ENCODE results near the gene EHMT1. TPM values are rescaled to one million over a fixed set of nuclear protein-coding genes. Genes with fewer than 3 reads are reported as not detected.

The EHMT1 gene
- total RNA-seq, 1 experiment from 2014 or later, result 63.9 TPM

- CTCF ChIA-PET, result no interaction called here
- DNase-seq (ENCODE audit: low read depth, low spot score) (no peak), ATAC-seq (no peak)
- Histone ChIP-seq H3K9me3 (ENCODE audit: control insufficient read depth, insufficient read depth, low read depth, low read length) (peaks cover 6% of the 10 kb centered on the region; the same call in 1 of the 2 replicates), H3K27me3 (ENCODE audit: control insufficient read depth, insufficient read depth, low read length) (no peaks in the 10 kb centered on the region), H3K27ac (ENCODE audit: low read length) (no peak overlapping the region), H3K4me1 (ENCODE audit: control insufficient read depth, insufficient read depth, low read length) (no peaks in the 10 kb centered on the region), H3K4me3 (ENCODE audit: low read depth in 2 of 2, low read length in 2 of 2) (no peak overlapping the region), H3K36me3 (ENCODE audit: control insufficient read depth, insufficient read depth, low read length) (no peaks in the 10 kb centered on the region; the same call in 1 of the 2 replicates)
- no peak for TF ChIP-seq CTCF (IDR thresholded peaks at IDR 0.05)
- no peak for TF ChIP-seq POLR2AphosphoS5 (IDR thresholded peaks at IDR 0.05; ENCODE audit: low read depth, low read length)
- TF ChIP-seq SIN3A (IDR thresholded peaks at IDR 0.05; ENCODE audit: borderline replicate concordance, insufficient read depth, low read depth, low read length), result no peak
- no peak for TF ChIP-seq REST (IDR thresholded peaks at IDR 0.05; ENCODE audit: insufficient read depth in 1 of 2, low read depth in 2 of 2, low read length in 1 of 2)
- no peak for TF ChIP-seq TCF7L2 (IDR thresholded peaks at IDR 0.05; ENCODE audit: low read depth, low read length)
- intact Hi-C loops (cut with micrococcal nuclease; ENCODE audit: unreplicated experiment), result no loop called here
- POLR2A ChIA-PET, result no interaction called here
- in situ Hi-C loops (cut with HindIII; ENCODE audit: low pct_unique_long_range_greater_than_20kb, low sequenced_read_pairs), result no loop called here
- no TSS peak for BruUV-seq (replicated peaks)
These were observed 109.9 kb downstream of the EHMT1 start for GRCh38 chr9:137728444-137729311.

- intact Hi-C loops (cut with micrococcal nuclease; ENCODE audit: unreplicated experiment), result no loop called here
- peaks cover 9% of the 10 kb centered on the region; the same call in 1 of the 2 replicates for H3K9me3 ChIP-seq (ENCODE audit: control insufficient read depth, insufficient read depth, low read depth, low read length)
- no peak overlapping the region for H3K27ac ChIP-seq (ENCODE audit: low read length)
- H3K36me3 ChIP-seq (ENCODE audit: control insufficient read depth, insufficient read depth, low read length), result no peaks in the 10 kb centered on the region; the same call in 1 of the 2 replicates
- no peak for DNase-seq (ENCODE audit: low read depth, low spot score)
- no peaks in the 10 kb centered on the region for H3K4me1 ChIP-seq (ENCODE audit: control insufficient read depth, insufficient read depth, low read length)
- ChIA-PET CTCF (no interaction called here), POLR2A (no interaction called here)
- no TSS peak for BruUV-seq (replicated peaks)
- no peak for ATAC-seq
- TF ChIP-seq REST (IDR thresholded peaks at IDR 0.05; ENCODE audit: insufficient read depth in 1 of 2, low read depth in 2 of 2, low read length in 1 of 2) (no peak), POLR2AphosphoS5 (IDR thresholded peaks at IDR 0.05; ENCODE audit: low read depth, low read length) (no peak)
- in situ Hi-C loops (cut with HindIII; ENCODE audit: low pct_unique_long_range_greater_than_20kb, low sequenced_read_pairs), result no loop called here
- no peaks in the 10 kb centered on the region for H3K27me3 ChIP-seq (ENCODE audit: control insufficient read depth, insufficient read depth, low read length)
- H3K4me3 ChIP-seq (ENCODE audit: low read depth in 2 of 2, low read length in 2 of 2), result no peak overlapping the region
These were observed 112.6 kb downstream of the EHMT1 start for GRCh38 chr9:137731216-137731946.

Data from Panc1 (cell line).